Astrocyte of the cerebellum (primary cell): ENCODE measurements around the gene SLC51A.
"Not testable (repeated sequence)": the region's sequence is repeated elsewhere in the genome, so short reads cannot be mapped to it uniquely, and the experiment has no call there.

Source experiments
- DNase-seq: peaks from one replicate; pipeline ENCODE4 v3.0.0-alpha.2; 2011; ENCODE audit warnings: low read depth
- H3K4me3 ChIP-seq: 2 replicates; pipeline ENCODE4 v1.5.1; 2011; ENCODE audit warnings: mild to moderate bottlenecking, low read depth, low read length, moderate library complexity
- CTCF ChIP-seq: IDR thresholded peaks from 2 replicates; pipeline ENCODE4 v1.5.1; 2012; ENCODE audit warnings: low read length, low read depth, moderate library complexity, mild to moderate bottlenecking; ENCODE audit errors: missing control alignments
- in situ Hi-C: cut with HindIII; loops from 2 replicates; pipeline ENCODE4 v1.10.0; 2017; ENCODE audit warnings: low sequenced_read_pairs

SLC51A gene

GRCh38 chr3:196181127-196181546 lies 35.2 kb upstream of the SLC51A start:
- no peak for DNase-seq
- no peak for TF ChIP-seq CTCF
- in situ Hi-C loops: no loop called here
- no peak overlapping the region for H3K4me3 ChIP-seq

GRCh38 chr3:196184169-196184432 lies 32.2 kb upstream of the SLC51A start:
- H3K4me3 ChIP-seq, DNase-seq, in situ Hi-C loops: not testable (repeated sequence)

- H3K4me3 ChIP-seq: no peak overlapping the region
- TF ChIP-seq CTCF: no peak
- no peak for DNase-seq
- in situ Hi-C loops: no loop called here
These were observed 31.5 kb upstream of the SLC51A start for GRCh38 chr3:196184881-196185280.

- in situ Hi-C loops: no loop called here
- no peak for DNase-seq
- H3K4me3 ChIP-seq: no peak overlapping the region
- no peak for TF ChIP-seq CTCF
These were observed 29.4 kb upstream of the SLC51A start for GRCh38 chr3:196186651-196187573.

DNA sequence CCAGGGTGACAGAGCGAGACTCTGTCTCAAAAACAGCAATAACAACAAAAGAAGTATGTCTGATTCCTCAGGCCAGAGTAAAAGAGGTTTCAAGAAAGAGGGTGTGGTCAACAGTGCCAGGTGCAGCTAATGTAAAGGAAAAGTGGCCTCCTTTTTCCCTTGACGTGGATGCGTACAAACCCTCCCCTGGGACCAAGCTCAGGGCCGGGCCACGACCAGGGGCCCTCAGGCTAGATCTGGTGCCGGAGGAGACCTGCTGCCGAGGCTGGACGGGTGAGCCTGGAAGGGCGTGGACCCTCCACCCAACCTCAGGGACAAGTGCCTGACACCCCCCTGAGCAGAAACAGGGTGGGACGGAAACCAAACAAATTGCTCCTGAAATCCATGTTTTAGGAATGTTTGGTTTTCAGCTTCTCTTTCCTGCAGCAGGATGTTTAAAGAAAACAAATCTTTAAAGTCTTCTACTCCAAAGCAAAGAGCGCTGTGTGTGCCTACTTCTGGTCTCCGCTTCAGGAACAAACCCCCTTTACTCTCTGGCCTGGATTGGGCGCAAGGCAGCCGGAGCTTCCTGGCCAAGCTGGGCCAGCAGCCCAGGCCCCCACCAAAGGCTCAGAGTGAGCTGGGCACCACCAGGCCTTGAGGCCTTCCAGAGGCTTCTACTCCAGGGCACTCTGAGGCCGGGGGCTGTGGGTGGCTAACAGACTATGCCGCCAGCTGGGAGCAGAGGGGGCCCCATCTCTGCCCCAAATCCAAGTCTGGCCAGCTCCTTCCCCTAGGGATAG lies 26.6 kb upstream of the SLC51A start:
- DNase-seq: no peak
- H3K4me3 ChIP-seq: no peak overlapping the region
- in situ Hi-C loops: no loop called here
- no peak for TF ChIP-seq CTCF

- TF ChIP-seq CTCF: no peak
- in situ Hi-C loops: no loop called here
- no peak overlapping the region for H3K4me3 ChIP-seq
- DNase-seq: no peak
These were observed 24.3 kb upstream of the SLC51A start for GRCh38 chr3:196192036-196192523.
